ENCODE measurements around the gene DCLRE1C.
"Not testable (repeated sequence)": the region's sequence is repeated elsewhere in the genome, so short reads cannot be mapped to it uniquely, and the experiment has no call there.

The DCLRE1C gene

GRCh38 chr10:14982744-14983143, 28.8 kb upstream of the DCLRE1C start:
- no peaks in the 10 kb centered on the region for H3K27me3 ChIP-seq (ENCODE audit: insufficient read depth, poor library complexity, severe bottlenecking)
- no peak for DNase-seq (ENCODE audit: low read depth in 1 of 2, low spot score in 1 of 2)
- no peak for TF ChIP-seq GABPA (IDR thresholded peaks at IDR 0.05; ENCODE audit: low read depth)

GRCh38 chr10:14975672-14976273, 21.9 kb upstream of the DCLRE1C start:
- Histone ChIP-seq H3K27ac (replicated peaks) (no peak overlapping the region), H3K27me3 (ENCODE audit: insufficient read depth, poor library complexity, severe bottlenecking) (no peaks in the 10 kb centered on the region), H3K4me3 (replicated peaks; ENCODE audit: insufficient read depth, low read length) (no peak overlapping the region)
- no peak for DNase-seq (ENCODE audit: low read depth in 1 of 2, low spot score in 1 of 2)
- no peak for TF ChIP-seq CTCF (IDR thresholded peaks at IDR 0.05; ENCODE audit: insufficient read depth, low read length)
- no peak for TF ChIP-seq REST (IDR thresholded peaks at IDR 0.05; ENCODE audit: insufficient replicate concordance, low read depth)
- no peak for TF ChIP-seq POLR2AphosphoS5 (IDR thresholded peaks at IDR 0.05; ENCODE audit: low read depth)
- no peak for TF ChIP-seq SPI1 (IDR thresholded peaks at IDR 0.05; ENCODE audit: borderline replicate concordance, low read depth)
- TF ChIP-seq GABPA (IDR thresholded peaks at IDR 0.05; ENCODE audit: low read depth) = no peak

More at GRCh38 chr10:14982744-14983143, 28.8 kb upstream of the DCLRE1C start:
- no peak overlapping the region for H3K4me3 ChIP-seq (replicated peaks; ENCODE audit: insufficient read depth, low read length)
- no peak overlapping the region for H3K27ac ChIP-seq (replicated peaks)

- H3K27ac ChIP-seq (replicated peaks); H3K27me3 ChIP-seq (ENCODE audit: insufficient read depth, poor library complexity, severe bottlenecking); H3K4me3 ChIP-seq (replicated peaks; ENCODE audit: insufficient read depth, low read length); DNase-seq (ENCODE audit: low read depth in 1 of 2, low spot score in 1 of 2): not testable (repeated sequence)
Observed at GRCh38 chr10:14974153-14974998, 20.5 kb upstream of the DCLRE1C start.

- no peak for TF ChIP-seq SPI1 (IDR thresholded peaks at IDR 0.05; ENCODE audit: borderline replicate concordance, low read depth)
- no peak for TF ChIP-seq POLR2AphosphoS5 (IDR thresholded peaks at IDR 0.05; ENCODE audit: low read depth)
- no peak for TF ChIP-seq REST (IDR thresholded peaks at IDR 0.05; ENCODE audit: insufficient replicate concordance, low read depth)
- no peak for TF ChIP-seq GABPA (IDR thresholded peaks at IDR 0.05; ENCODE audit: low read depth)
- no peak for TF ChIP-seq CTCF (IDR thresholded peaks at IDR 0.05; ENCODE audit: insufficient read depth, low read length)
- peak in 1 of 2 experiments; percentile 3 for DNase-seq (ENCODE audit: low read depth in 1 of 2, low spot score in 1 of 2)
- Histone ChIP-seq H3K27me3 (ENCODE audit: insufficient read depth, poor library complexity, severe bottlenecking) (no peaks in the 10 kb centered on the region), H3K4me3 (replicated peaks; ENCODE audit: insufficient read depth, low read length) (no peak overlapping the region), H3K27ac (replicated peaks) (no peak overlapping the region)
Observed at GRCh38 chr10:14971867-14972448, 18.1 kb upstream of the DCLRE1C start.

Measured in HL-60 (cell line).